K562 (cell line): ENCODE measurements around the gene CCDC88A. TPM values are rescaled to one million over a fixed set of nuclear protein-coding genes. Genes with fewer than 3 reads are reported as not detected.
"Not testable (repeated sequence)": the region's sequence is repeated elsewhere in the genome, so short reads cannot be mapped to it uniquely, and the experiment has no call there.

Experiments used
- BACH1 ChIP-seq: fragments of 200-800 bp; sonication (Bioruptor generic); IDR thresholded peaks from 2 replicates; pipeline ENCODE4 v1.6.1; 2016; ENCODE audit warnings: missing genetic modification characterization, missing compliant biosample characterization
- CBFA2T2 ChIP-seq: fragments of 450-650 bp; conservative IDR thresholded peaks from 2 replicates; pipeline ENCODE4 v1.6.1; 2017; ENCODE audit warnings: mild to moderate bottlenecking
- CBFA2T3 ChIP-seq: fragments of 450-650 bp; IDR thresholded peaks from 2 replicates; pipeline ENCODE4 v1.6.1; 2017
- CREB3 ChIP-seq: fragments of 450-650 bp; conservative IDR thresholded peaks from 2 replicates; pipeline ENCODE4 v1.6.1; 2016; ENCODE audit warnings: missing genetic modification characterization, low read depth, mild to moderate bottlenecking, missing compliant biosample characterization, moderate library complexity
- DDX20 ChIP-seq: fragments of 450-650 bp; IDR thresholded peaks from 2 replicates; pipeline ENCODE4 v1.6.1; 2016; ENCODE audit warnings: missing genetic modification characterization, low read depth, mild to moderate bottlenecking, missing compliant biosample characterization, moderate library complexity
- HDAC8 ChIP-seq: fragments of 450-650 bp; IDR thresholded peaks from 2 replicates; pipeline ENCODE4 v1.6.1; 2016; ENCODE audit warnings: mild to moderate bottlenecking, missing genetic modification characterization, moderate library complexity, missing compliant biosample characterization
- IRF9 ChIP-seq: fragments of 450-650 bp; IDR thresholded peaks from 2 replicates; pipeline ENCODE4 v1.6.1; 2016; ENCODE audit warnings: missing biosample characterization, missing genetic modification characterization
- L3MBTL2 ChIP-seq: fragments of 450-650 bp; IDR thresholded peaks from 2 replicates; pipeline ENCODE4 v1.6.1; 2016; ENCODE audit warnings: mild to moderate bottlenecking, moderate library complexity
- MEF2D ChIP-seq: conservative IDR thresholded peaks from 2 replicates; pipeline ENCODE4 v1.6.1; 2016; ENCODE audit warnings: low read depth, missing genetic modification characterization, missing compliant biosample characterization
- MYC ChIP-seq, 2 experiments: fragments of 250-450 bp in 1 of 2; sonication (Bioruptor Pico) in 1 of 2; IDR thresholded peaks; 2 replicates each; pipeline versions ENCODE4 v1.5.1 to v1.6.1; 2012 to 2021; ENCODE audit warnings: low read depth in 2 of 2, borderline replicate concordance in 1 of 2, improper control_type of control experiment in 1 of 2, low read length in 1 of 2, mild to moderate bottlenecking in 1 of 2, moderate library complexity in 1 of 2
- NR2C1 ChIP-seq, 2 experiments: fragments of 450-650 bp; IDR thresholded peaks; 2 replicates each; pipeline ENCODE4 v1.6.1; 2017; ENCODE audit warnings: mild to moderate bottlenecking in 2 of 2, antibody characterized with exemption in 1 of 2, inconsistent platforms in 1 of 2, missing compliant biosample characterization in 1 of 2, missing genetic modification characterization in 1 of 2
- NR4A1 ChIP-seq, 2 experiments: fragments of 250-450 bp in 1 of 2; fragments of 450-650 bp in 1 of 2; sonication (Bioruptor Pico) in 1 of 2; IDR thresholded peaks; 2 replicates each; pipeline versions ENCODE4 v1.4.0 to v1.6.1; 2016 to 2020; ENCODE audit warnings: mild to moderate bottlenecking in 2 of 2, missing compliant biosample characterization in 1 of 2, missing genetic modification characterization in 1 of 2, moderate library complexity in 1 of 2
- PTRF ChIP-seq: fragments of 450-650 bp; IDR thresholded peaks from 2 replicates; pipeline ENCODE4 v1.6.1; 2016; ENCODE audit warnings: mild to moderate bottlenecking, missing genetic modification characterization, missing compliant biosample characterization
- ZNF311 ChIP-seq: fragments of 250-450 bp; sonication (Bioruptor Pico); IDR thresholded peaks from 2 replicates; pipeline ENCODE4 v1.4.0; 2020; ENCODE audit warnings: mild to moderate bottlenecking, moderate library complexity
- ZNF583 ChIP-seq: fragments of 250-450 bp; sonication (Bioruptor Pico); IDR thresholded peaks from 2 replicates; pipeline ENCODE4 v1.4.0; 2020
- ZNF644 ChIP-seq: fragments of 200-800 bp; sonication (Bioruptor generic); IDR thresholded peaks from 2 replicates; pipeline ENCODE4 v1.6.1; 2016; ENCODE audit warnings: low read depth, missing genetic modification characterization, missing compliant biosample characterization
- polyA plus RNA-seq, 8 experiments: library from polyadenylated mRNA; depleted of rRNA in 4 of 8; stranded (reverse) in 5 of 8; unstranded in 3 of 8; fragments of >200 nt; fragmentation: Nextera tagmentation in 2 of 8; fragmentation: Illumina TruSeq in 1 of 8; extraction: Ambion mirVana in 2 of 8; extraction: Trizol in 1 of 8; gene quantifications; 2 replicates each; pipeline versions ENCODE4 v1.2.1 to v1.2.3, GENCODE V29; 2011 to 2014; ENCODE audit warnings: inconsistent platforms in 1 of 8, missing spikeins in 1 of 8
- total RNA-seq, 7 experiments: library from RNA; depleted of rRNA in 6 of 7; stranded (reverse); fragments of >200 nt in 6 of 7; fragmentation: Illumina TruSeq in 2 of 7; extraction: Trizol in 2 of 7; gene quantifications; 2 replicates each; pipeline versions ENCODE4 v1.2.1 to v1.2.3, GENCODE V29; 2011 to 2021; ENCODE audit warnings: low replicate concordance in 1 of 7
- TF ChIP-seq, protein P1 (sequence below), 3 experiments: fragments of 200-800 bp in 1 of 3; sonication (Bioruptor generic) in 1 of 3; sonication (generic) in 1 of 3; formaldehyde crosslinking in 1 of 3; IDR thresholded peaks; 2 replicates each; pipeline versions ENCODE4 v1.6.1 to v1.8.0; 2016 to 2022; ENCODE audit warnings: mild to moderate bottlenecking in 2 of 3, missing compliant biosample characterization in 2 of 3, missing genetic modification characterization in 2 of 3, missing genetic modification reagents in 1 of 3
- TF ChIP-seq, protein P2 (sequence below), 2 experiments: fragments of 450-650 bp; conservative IDR thresholded peaks; 2 replicates each; pipeline ENCODE4 v1.6.1; 2017; ENCODE audit warnings: mild to moderate bottlenecking in 2 of 2, moderate library complexity in 2 of 2
- TF ChIP-seq, protein P3 (sequence below): fragments of 200-800 bp; sonication (Bioruptor generic); IDR thresholded peaks from 2 replicates; pipeline ENCODE4 v1.6.1; 2017; ENCODE audit warnings: missing genetic modification characterization, missing compliant biosample characterization

CCDC88A gene
- total and polyA plus RNA-seq, 9 of the 15 experiments (the other 6 are each of a cell fraction or from before 2014, with no cell fraction given), result 29.3 to 102 (median 55.6) TPM

DNA sequence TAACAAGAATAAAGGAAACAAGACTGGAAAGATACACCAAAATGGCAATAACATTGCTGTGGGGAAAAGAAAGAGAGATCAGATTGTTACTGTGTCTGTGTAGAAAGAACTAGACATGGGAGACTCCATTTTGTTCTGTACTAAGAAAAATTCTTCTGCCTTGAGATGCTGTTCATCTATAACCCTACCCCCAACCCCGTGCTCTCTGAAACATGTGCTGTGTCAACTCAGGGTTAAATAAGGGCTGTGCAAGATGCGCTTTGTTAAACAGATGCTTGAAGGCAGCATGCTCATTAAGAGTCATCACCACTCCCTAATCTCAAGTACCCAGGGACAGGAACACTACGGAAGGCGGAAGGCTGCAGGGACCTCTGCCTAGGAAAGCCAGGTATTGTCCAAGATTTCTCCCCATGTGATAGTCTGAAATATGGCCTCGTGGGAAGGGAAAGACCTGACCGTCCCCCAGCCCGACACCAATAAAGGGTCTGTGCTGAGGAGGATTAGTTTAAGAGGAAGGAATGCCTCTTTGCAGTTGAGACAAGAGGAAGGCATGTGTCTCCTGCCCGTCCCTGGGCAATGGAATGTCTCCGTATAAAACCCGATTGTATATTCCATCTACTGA is 140.3 kb downstream of the CCDC88A start (continued):
- TF ChIP-seq, protein P1, sequence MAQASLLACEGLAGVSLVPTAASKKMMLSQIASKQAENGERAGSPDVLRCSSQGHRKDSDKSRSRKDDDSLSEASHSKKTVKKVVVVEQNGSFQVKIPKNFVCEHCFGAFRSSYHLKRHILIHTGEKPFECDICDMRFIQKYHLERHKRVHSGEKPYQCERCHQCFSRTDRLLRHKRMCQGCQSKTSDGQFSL (CRISPR knock-in tag; IDR thresholded peaks at IDR 0.05), result not testable (repeated sequence)
- TF ChIP-seq, protein P1 (tag; IDR thresholded peaks at IDR 0.05), result peak in 1 of 2 experiments; percentile 81; a peak in 2 of 4 replicates
- TF ChIP-seq L3MBTL2, result peak; percentile 20; the same call in 1 of the 2 replicates
- TF ChIP-seq ZNF311 (CRISPR knock-in tag), result 0 out of 2 replicates have a peak, but pooled peaks have one; percentile 46
- TF ChIP-seq NR2C1 (IDR thresholded peaks at IDR 0.05); NR4A1 (CRISPR knock-in tag; IDR thresholded peaks at IDR 0.05); MYC (CRISPR knock-in tag; IDR thresholded peaks at IDR 0.05; ENCODE audit: borderline replicate concordance, low read depth): not testable (repeated sequence)
- TF ChIP-seq NR2C1 (tag; IDR thresholded peaks at IDR 0.05), result peak; percentile 63
- TF ChIP-seq MEF2D, result 0 out of 2 replicates have a peak, but pooled peaks have one; percentile 30
- TF ChIP-seq NR4A1 (tag; IDR thresholded peaks at IDR 0.05), result peak; percentile 93
- TF ChIP-seq HDAC8, result peak; percentile 77; the same call in 1 of the 2 replicates
- TF ChIP-seq, protein P2, sequence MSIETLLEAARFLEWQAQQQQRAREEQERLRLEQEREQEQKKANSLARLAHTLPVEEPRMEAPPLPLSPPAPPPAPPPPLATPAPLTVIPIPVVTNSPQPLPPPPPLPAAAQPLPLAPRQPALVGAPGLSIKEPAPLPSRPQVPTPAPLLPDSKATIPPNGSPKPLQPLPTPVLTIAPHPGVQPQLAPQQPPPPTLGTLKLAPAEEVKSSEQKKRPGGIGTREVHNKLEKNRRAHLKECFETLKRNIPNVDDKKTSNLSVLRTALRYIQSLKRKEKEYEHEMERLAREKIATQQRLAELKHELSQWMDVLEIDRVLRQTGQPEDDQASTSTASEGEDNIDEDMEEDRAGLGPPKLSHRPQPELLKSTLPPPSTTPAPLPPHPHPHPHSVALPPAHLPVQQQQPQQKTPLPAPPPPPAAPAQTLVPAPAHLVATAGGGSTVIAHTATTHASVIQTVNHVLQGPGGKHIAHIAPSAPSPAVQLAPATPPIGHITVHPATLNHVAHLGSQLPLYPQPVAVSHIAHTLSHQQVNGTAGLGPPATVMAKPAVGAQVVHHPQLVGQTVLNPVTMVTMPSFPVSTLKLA (conservative IDR thresholded peaks at IDR 0.05), result peak in 1 of 2 experiments; percentile 60; a peak in 2 of 4 replicates
- TF ChIP-seq DDX20 (tag), result peak; percentile 75
- TF ChIP-seq PTRF (tag), result peak; percentile 87
- TF ChIP-seq CBFA2T2, result 0 out of 2 replicates have a peak, but pooled peaks have one; percentile 20
- 0 out of 2 replicates have a peak, but pooled peaks have one; percentile 41 for TF ChIP-seq BACH1 (tag)
- 0 out of 2 replicates have a peak, but pooled peaks have one; percentile 25 for TF ChIP-seq MYC (IDR thresholded peaks at IDR 0.05; ENCODE audit: low read depth, low read length)
- 0 out of 2 replicates have a peak, but pooled peaks have one; percentile 31 for TF ChIP-seq ZNF644
- TF ChIP-seq IRF9 (tag), result peak; percentile 57
- peak; percentile 82; the same call in 1 of the 2 replicates for TF ChIP-seq ZNF583
- peak; percentile 88; the same call in 1 of the 2 replicates for TF ChIP-seq CREB3 (tag)
- TF ChIP-seq CBFA2T3, result 0 out of 2 replicates have a peak, but pooled peaks have one; percentile 32
- TF ChIP-seq, protein P3, sequence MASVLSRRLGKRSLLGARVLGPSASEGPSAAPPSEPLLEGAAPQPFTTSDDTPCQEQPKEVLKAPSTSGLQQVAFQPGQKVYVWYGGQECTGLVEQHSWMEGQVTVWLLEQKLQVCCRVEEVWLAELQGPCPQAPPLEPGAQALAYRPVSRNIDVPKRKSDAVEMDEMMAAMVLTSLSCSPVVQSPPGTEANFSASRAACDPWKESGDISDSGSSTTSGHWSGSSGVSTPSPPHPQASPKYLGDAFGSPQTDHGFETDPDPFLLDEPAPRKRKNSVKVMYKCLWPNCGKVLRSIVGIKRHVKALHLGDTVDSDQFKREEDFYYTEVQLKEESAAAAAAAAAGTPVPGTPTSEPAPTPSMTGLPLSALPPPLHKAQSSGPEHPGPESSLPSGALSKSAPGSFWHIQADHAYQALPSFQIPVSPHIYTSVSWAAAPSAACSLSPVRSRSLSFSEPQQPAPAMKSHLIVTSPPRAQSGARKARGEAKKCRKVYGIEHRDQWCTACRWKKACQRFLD, result peak; percentile 67; the same call in 1 of the 2 replicates
